ENCODE measurements around the gene KIF23. TPM values are rescaled to one million over a fixed set of nuclear protein-coding genes. Genes with fewer than 3 reads are reported as not detected.

The KIF23 gene
- total RNA-seq, 4 donors from 2014 or later: 2.7 to 8.5 (median 6.9) TPM

GRCh38 chr15:69391046-69391757 lies 22.9 kb upstream of the KIF23 start:
- no peak overlapping the region for H3K27ac ChIP-seq
- peaks cover 30% of the 10 kb centered on the region for H3K4me1 ChIP-seq
- H3K36me3 ChIP-seq: no peaks in the 10 kb centered on the region
- no peaks in the 10 kb centered on the region for H3K9me3 ChIP-seq
- no peaks in the 10 kb centered on the region for H3K27me3 ChIP-seq
- TF ChIP-seq POLR2A (IDR thresholded peaks at IDR 0.05) (no peak), POLR2AphosphoS5 (IDR thresholded peaks at IDR 0.05) (no peak), CTCF (IDR thresholded peaks at IDR 0.05) (no peak), EP300 (IDR thresholded peaks at IDR 0.05) (no peak)
- WGBS: 51% methylated on average over 11 of the region's 11 CpGs
- DNase-seq (ENCODE audit: low spot score in 2 of 2): no peak
- H3K4me3 ChIP-seq: no peak overlapping the region

- H3K9me3 ChIP-seq: no peaks in the 10 kb centered on the region
- H3K36me3 ChIP-seq: no peaks in the 10 kb centered on the region
- H3K4me3 ChIP-seq: no peak overlapping the region
- no peak overlapping the region for H3K27ac ChIP-seq
- DNase-seq (ENCODE audit: low spot score in 2 of 2): no peak
- WGBS: 77% methylated on average over 4 of the region's 4 CpGs
- TF ChIP-seq EP300 (IDR thresholded peaks at IDR 0.05) (no peak), POLR2AphosphoS5 (IDR thresholded peaks at IDR 0.05) (no peak), CTCF (IDR thresholded peaks at IDR 0.05) (no peak), POLR2A (IDR thresholded peaks at IDR 0.05) (no peak)
- H3K27me3 ChIP-seq: no peaks in the 10 kb centered on the region
- H3K4me1 ChIP-seq: peaks cover 30% of the 10 kb centered on the region
Observed at GRCh38 chr15:69392352-69392751, 21.8 kb upstream of the KIF23 start.

GRCh38 chr15:69393831-69394491 lies 20.2 kb upstream of the KIF23 start:
- no peak overlapping the region for H3K4me3 ChIP-seq
- H3K27ac ChIP-seq: no peak overlapping the region
- H3K27me3 ChIP-seq: no peaks in the 10 kb centered on the region
- H3K4me1 ChIP-seq: peaks cover 20% of the 10 kb centered on the region
- no peak for DNase-seq (ENCODE audit: low spot score in 2 of 2)
- no peaks in the 10 kb centered on the region for H3K36me3 ChIP-seq
- H3K9me3 ChIP-seq: no peaks in the 10 kb centered on the region
- TF ChIP-seq POLR2AphosphoS5 (IDR thresholded peaks at IDR 0.05): no peak
- no peak for TF ChIP-seq CTCF (IDR thresholded peaks at IDR 0.05)
- no peak for TF ChIP-seq EP300 (IDR thresholded peaks at IDR 0.05)
- no peak for TF ChIP-seq POLR2A (IDR thresholded peaks at IDR 0.05)
- WGBS: 53% methylated on average over 11 of the region's 11 CpGs

GRCh38 chr15:69394556-69395282 lies 19.4 kb upstream of the KIF23 start:
- Histone ChIP-seq H3K36me3 (no peaks in the 10 kb centered on the region), H3K27me3 (no peaks in the 10 kb centered on the region), H3K27ac (no peak overlapping the region), H3K4me3 (no peak overlapping the region), H3K4me1 (peaks cover 20% of the 10 kb centered on the region), H3K9me3 (no peaks in the 10 kb centered on the region)
- WGBS: 22% methylated on average over 28 of the region's 36 CpGs
- TF ChIP-seq EP300 (IDR thresholded peaks at IDR 0.05): no peak
- no peak for TF ChIP-seq POLR2AphosphoS5 (IDR thresholded peaks at IDR 0.05)
- TF ChIP-seq CTCF (IDR thresholded peaks at IDR 0.05): peak; percentile 75 to 96
- TF ChIP-seq POLR2A (IDR thresholded peaks at IDR 0.05): no peak
- peak; percentile 85 to 88 for DNase-seq (ENCODE audit: low spot score in 2 of 2)

GRCh38 chr15:69395460-69395859 lies 18.7 kb upstream of the KIF23 start:
- Histone ChIP-seq H3K27ac (no peak overlapping the region), H3K9me3 (no peaks in the 10 kb centered on the region), H3K4me3 (no peak overlapping the region), H3K4me1 (peaks cover 19% of the 10 kb centered on the region), H3K36me3 (no peaks in the 10 kb centered on the region), H3K27me3 (no peaks in the 10 kb centered on the region)
- 93% methylated on average over 10 of the region's 10 CpGs for WGBS
- DNase-seq (ENCODE audit: low spot score in 2 of 2): no peak
- TF ChIP-seq CTCF (IDR thresholded peaks at IDR 0.05) (no peak), POLR2AphosphoS5 (IDR thresholded peaks at IDR 0.05) (no peak), EP300 (IDR thresholded peaks at IDR 0.05) (no peak), POLR2A (IDR thresholded peaks at IDR 0.05) (no peak)
